HepG2 (cell line): ENCODE results near the gene SMPD3. TPM values are rescaled to one million over a fixed set of nuclear protein-coding genes. Genes with fewer than 3 reads are reported as not detected.
A peak's percentile ranks its signal among the peaks of the same experiment; 100 is the strongest.

ENCODE experiments used
- ATAC-seq: fragments of 200-7000 bp; cut with Tn5 transposase; 3 replicates; pipeline ENCODE4 v1.9.1; 2020; ENCODE audit warnings: mild to moderate bottlenecking, moderate library complexity
- BruUV-seq: library from RNA; stranded (reverse); fragments of 400-500 nt; replicated peaks from 2 replicates; lab custom pipeline; 2021; lab: Mats Ljungman, UMichigan
- CTCF ChIA-PET: fragments of 300-600 bp; formaldehyde crosslinking; extraction: SDS; loops from one replicate; lab custom pipeline; 2021; ENCODE audit warnings: low total read pairs, inconsistent platforms, low intra/inter-chr PET ratio; lab: Yijun Ruan, JAX
- POLR2A ChIA-PET: fragments of 350-600 bp; sonication (Branson Sonifier 250); formaldehyde crosslinking; loops from one replicate; lab custom pipeline; 2020; ENCODE audit warnings: antibody characterized with exemption, inconsistent platforms; lab: Yijun Ruan, JAX
- DNase-seq: peaks from one replicate; pipeline ENCODE4 v3.0.0-alpha.2; 2015; ENCODE audit warnings: low spot score
- FAIRE-seq: peaks from 3 replicates; lab custom pipeline; 2011; peaks lifted over from hg19 to GRCh38; lab: Jason Lieb, UNC
- H2AFZ ChIP-seq: one replicate; pipeline ENCODE4 v1.6.1; 2011; ENCODE audit warnings: low read length, inconsistent platforms
- H3K27ac ChIP-seq: fragments of 300-600 bp; 3 replicates; pipeline ENCODE4 v1.8.0; 2011; ENCODE audit warnings: mixed run types, mild to moderate bottlenecking, mixed read lengths, low read length, inconsistent platforms; ENCODE audit not compliant: insufficient read depth; ENCODE audit errors: extremely low read length
- H3K27me3 ChIP-seq, 2 experiments: fragments of 200-600 bp in 1 of 2; 2 replicates in 1 of 2; 3 replicates in 1 of 2; pipeline versions ENCODE4 v1.6.0 to v1.8.0; 2011; ENCODE audit warnings: low read length in 2 of 2, mild to moderate bottlenecking in 2 of 2, moderate library complexity in 2 of 2, inconsistent platforms in 1 of 2; ENCODE audit not compliant: insufficient read depth in 2 of 2, control insufficient read depth in 1 of 2
- H3K36me3 ChIP-seq, 2 experiments: fragments of 200-600 bp in 1 of 2; replicated peaks in 1 of 2; 2 replicates in 1 of 2; 3 replicates in 1 of 2; pipeline versions ENCODE4 v1.5.1 to v1.8.0; 2011; ENCODE audit warnings: low read length in 2 of 2, inconsistent platforms in 1 of 2; ENCODE audit not compliant: insufficient read depth in 2 of 2, control insufficient read depth in 1 of 2
- H3K4me1 ChIP-seq: 2 replicates; pipeline ENCODE4 v1.5.1; 2012; ENCODE audit warnings: low read length, inconsistent platforms; ENCODE audit not compliant: insufficient read depth
- H3K4me2 ChIP-seq: 2 replicates; pipeline ENCODE4 v1.6.0; 2011; ENCODE audit warnings: low read depth, low read length, inconsistent platforms
- H3K4me3 ChIP-seq, 3 experiments: fragments of 200-600 bp in 1 of 3; sonication (generic), shearing (Covaris generic) in 1 of 3; replicated peaks in 1 of 3; 2 replicates each; pipeline ENCODE4 v1.5.1; 2011 to 2016; ENCODE audit warnings: low read length in 3 of 3, inconsistent platforms in 2 of 3, low read depth in 2 of 3, mild to moderate bottlenecking in 2 of 3, control low read depth in 1 of 3, mixed read lengths in 1 of 3; ENCODE audit not compliant: insufficient read depth in 1 of 3
- H3K79me2 ChIP-seq: one replicate; pipeline ENCODE4 v1.6.1; 2011; ENCODE audit warnings: low read length, inconsistent platforms; ENCODE audit not compliant: insufficient read depth
- H3K9ac ChIP-seq: 2 replicates; pipeline ENCODE4 v1.6.0; 2011; ENCODE audit warnings: mild to moderate bottlenecking, low read depth, low read length, inconsistent platforms; ENCODE audit not compliant: insufficient read depth
- H3K9me3 ChIP-seq: 2 replicates; pipeline ENCODE4 v1.5.1; 2012; ENCODE audit warnings: mild to moderate bottlenecking, low read length
- H4K20me1 ChIP-seq: 2 replicates; pipeline ENCODE4 v1.6.0; 2011; ENCODE audit warnings: inconsistent platforms, mild to moderate bottlenecking, low read length, moderate library complexity; ENCODE audit not compliant: insufficient read depth
- HOXA3 ChIP-seq: sonication (generic); formaldehyde crosslinking; IDR thresholded peaks from 2 replicates; pipeline ENCODE4 v1.5.0; 2020; ENCODE audit warnings: missing genetic modification reagents
- KAT7 ChIP-seq: IDR thresholded peaks from 2 replicates; pipeline ENCODE4 v1.6.1; 2018; ENCODE audit warnings: borderline replicate concordance, missing compliant biosample characterization
- PHF20 ChIP-seq: sonication (generic); formaldehyde crosslinking; IDR thresholded peaks from 2 replicates; pipeline ENCODE4 v1.5.0; 2020; ENCODE audit warnings: mild to moderate bottlenecking, missing genetic modification reagents
- PHF21A ChIP-seq: sonication (generic); formaldehyde crosslinking; IDR thresholded peaks from 2 replicates; pipeline ENCODE4 v1.5.0; 2020; ENCODE audit warnings: mild to moderate bottlenecking, missing genetic modification reagents
- SP140L ChIP-seq: sonication (generic); formaldehyde crosslinking; IDR thresholded peaks from 2 replicates; pipeline ENCODE4 v1.4.0; 2020; ENCODE audit warnings: missing genetic modification reagents, borderline replicate concordance
- SRY ChIP-seq: sonication (generic); formaldehyde crosslinking; IDR thresholded peaks from 2 replicates; pipeline ENCODE4 v1.8.0; 2022; ENCODE audit warnings: mild to moderate bottlenecking, missing genetic modification reagents
- ZNF263 ChIP-seq: sonication (generic); formaldehyde crosslinking; IDR thresholded peaks from 2 replicates; pipeline ENCODE4 v1.4.0; 2020; ENCODE audit warnings: missing genetic modification reagents
- ZNF44 ChIP-seq: sonication (generic); formaldehyde crosslinking; IDR thresholded peaks from 2 replicates; pipeline ENCODE4 v1.5.1; 2020; ENCODE audit warnings: mild to moderate bottlenecking, missing genetic modification reagents
- WGBS: methylation state at CpG from one replicate; pipeline ENCODE4 v1.1.6; 2017; ENCODE audit warnings: low lambda C conversion rate; 5-methylcytosine and 5-hydroxymethylcytosine counted together
- in situ Hi-C: cut with HindIII; loops from 2 replicates; pipeline ENCODE4 v1.10.0; 2017; ENCODE audit warnings: low pct_unique_long_range_greater_than_20kb; ENCODE audit not compliant: extremely low pct_ligation_motif_present
- intact Hi-C: fragments of 100-400 bp; cut with micrococcal nuclease; formaldehyde crosslinking; loops from one replicate; pipeline ENCODE4 v1.10.0; 2022; ENCODE audit not compliant: unreplicated experiment
- polyA plus RNA-seq, 8 experiments: library from polyadenylated mRNA; depleted of rRNA in 3 of 8; stranded (reverse) in 7 of 8; unstranded in 1 of 8; fragments of >200 nt; fragmentation: Illumina TruSeq in 4 of 8; extraction: Trizol in 4 of 8; gene quantifications; 2 replicates each; pipeline versions ENCODE4 v1.2.1 to v1.2.3, GENCODE V29; 2011 to 2016; ENCODE audit warnings: low read depth in 4 of 8, missing spikeins in 1 of 8, mixed read lengths in 1 of 8; ENCODE audit not compliant: insufficient read depth in 1 of 8
- total RNA-seq, 5 experiments: library from RNA; depleted of rRNA; stranded (reverse); fragments of >200 nt; fragmentation: Illumina TruSeq; extraction: Trizol; gene quantifications; 2 replicates each; pipeline ENCODE4 v1.2.3, GENCODE V29; 2016; ENCODE audit warnings: low read depth in 1 of 5
- TF ChIP-seq, protein P1 (sequence below): sonication (generic); formaldehyde crosslinking; IDR thresholded peaks from 2 replicates; pipeline ENCODE4 v1.4.0; 2020; ENCODE audit warnings: missing genetic modification reagents
- TF ChIP-seq, protein P2 (sequence below): sonication (generic); formaldehyde crosslinking; IDR thresholded peaks from 2 replicates; pipeline ENCODE4 v1.5.0; 2020; ENCODE audit warnings: mild to moderate bottlenecking, missing genetic modification reagents, borderline replicate concordance

SMPD3 gene
- total and polyA plus RNA-seq, 2 of the 13 experiments (the other 11 are each of a cell fraction or from before 2014, with no cell fraction given), result 0.07 to 0.32 TPM

DNA sequence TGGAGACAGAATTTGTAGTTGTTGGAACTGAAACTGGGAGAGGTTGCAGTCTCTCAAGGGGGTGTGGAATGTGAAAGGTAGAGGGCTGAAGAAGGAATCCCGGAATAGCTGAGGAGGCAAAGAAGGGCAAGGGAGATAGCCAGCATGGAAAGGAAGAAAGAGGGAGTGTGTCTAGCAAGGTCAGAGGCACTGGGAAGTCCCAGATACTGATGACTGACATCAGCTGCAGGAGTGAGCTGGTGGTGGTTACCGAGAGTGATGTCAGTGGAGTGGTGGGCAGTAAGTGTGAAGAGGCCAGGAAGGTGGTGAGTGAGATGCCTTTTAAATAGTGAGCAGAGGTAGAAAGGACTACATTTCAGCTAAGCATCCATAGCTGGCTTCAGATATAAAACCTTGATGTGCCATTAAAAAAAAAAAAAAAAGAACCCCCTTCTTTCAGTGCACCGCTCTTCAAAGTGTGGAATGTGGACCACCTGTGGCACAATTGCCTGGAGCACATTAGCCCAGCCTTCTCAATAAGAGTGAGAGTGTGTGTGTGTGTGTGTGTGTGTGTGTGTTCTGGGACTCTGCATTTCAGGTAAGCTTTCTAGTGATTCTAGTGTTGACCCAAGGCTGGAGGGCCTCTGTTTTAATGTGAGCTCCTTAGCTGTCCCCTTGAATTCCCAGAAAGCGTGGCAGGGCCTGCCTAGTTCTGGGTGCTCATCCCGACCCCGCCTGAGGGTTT lies 129.0 kb downstream of the SMPD3 start (continued):
- TF ChIP-seq, protein P1, sequence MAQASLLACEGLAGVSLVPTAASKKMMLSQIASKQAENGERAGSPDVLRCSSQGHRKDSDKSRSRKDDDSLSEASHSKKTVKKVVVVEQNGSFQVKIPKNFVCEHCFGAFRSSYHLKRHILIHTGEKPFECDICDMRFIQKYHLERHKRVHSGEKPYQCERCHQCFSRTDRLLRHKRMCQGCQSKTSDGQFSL (CRISPR knock-in tag), result no peak
- TF ChIP-seq SRY (no peak), SP140L (CRISPR knock-in tag) (no peak), ZNF44 (CRISPR knock-in tag) (no peak), HOXA3 (no peak)
- TF ChIP-seq, all 625 proteins: peak for 0

DNA sequence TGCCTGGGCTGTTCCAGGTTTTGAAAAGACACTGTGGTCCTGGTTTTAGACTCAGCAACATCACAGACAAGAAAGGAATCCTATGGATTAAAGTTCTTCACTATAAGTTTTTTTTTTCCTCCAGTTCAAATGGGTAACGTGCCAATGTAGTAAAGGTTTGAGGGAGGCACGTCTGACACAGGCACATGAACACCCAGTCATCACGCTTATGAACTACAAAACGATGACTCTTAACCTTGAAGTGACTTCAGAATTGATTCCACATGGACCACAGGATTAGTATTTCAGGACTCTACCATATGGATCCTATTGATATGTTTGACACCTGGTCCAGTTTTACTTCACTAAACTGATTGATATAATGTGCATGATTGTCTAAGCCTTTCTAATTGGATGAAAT lies 135.2 kb downstream of the SMPD3 start:
- Histone ChIP-seq H3K9ac (no peak overlapping the region), H2AFZ (no peak overlapping the region), H3K4me3 (no peak overlapping the region), H3K27ac (peak overlapping the region; percentile 9), H3K4me1 (peaks cover 44% of the 10 kb centered on the region), H3K4me2 (peak overlapping the region; percentile 37), H3K27me3 (no peaks in the 10 kb centered on the region; a peak in 1 of 5 replicates), H3K79me2 (peaks cover 52% of the 10 kb centered on the region), H3K9me3 (no peaks in the 10 kb centered on the region), H4K20me1 (peaks cover 4% of the 10 kb centered on the region; the same call in 1 of the 2 replicates), H3K36me3 (peaks cover 6 to 24% of the 10 kb centered on the region in 2 experiments)
- TF ChIP-seq, protein P2, sequence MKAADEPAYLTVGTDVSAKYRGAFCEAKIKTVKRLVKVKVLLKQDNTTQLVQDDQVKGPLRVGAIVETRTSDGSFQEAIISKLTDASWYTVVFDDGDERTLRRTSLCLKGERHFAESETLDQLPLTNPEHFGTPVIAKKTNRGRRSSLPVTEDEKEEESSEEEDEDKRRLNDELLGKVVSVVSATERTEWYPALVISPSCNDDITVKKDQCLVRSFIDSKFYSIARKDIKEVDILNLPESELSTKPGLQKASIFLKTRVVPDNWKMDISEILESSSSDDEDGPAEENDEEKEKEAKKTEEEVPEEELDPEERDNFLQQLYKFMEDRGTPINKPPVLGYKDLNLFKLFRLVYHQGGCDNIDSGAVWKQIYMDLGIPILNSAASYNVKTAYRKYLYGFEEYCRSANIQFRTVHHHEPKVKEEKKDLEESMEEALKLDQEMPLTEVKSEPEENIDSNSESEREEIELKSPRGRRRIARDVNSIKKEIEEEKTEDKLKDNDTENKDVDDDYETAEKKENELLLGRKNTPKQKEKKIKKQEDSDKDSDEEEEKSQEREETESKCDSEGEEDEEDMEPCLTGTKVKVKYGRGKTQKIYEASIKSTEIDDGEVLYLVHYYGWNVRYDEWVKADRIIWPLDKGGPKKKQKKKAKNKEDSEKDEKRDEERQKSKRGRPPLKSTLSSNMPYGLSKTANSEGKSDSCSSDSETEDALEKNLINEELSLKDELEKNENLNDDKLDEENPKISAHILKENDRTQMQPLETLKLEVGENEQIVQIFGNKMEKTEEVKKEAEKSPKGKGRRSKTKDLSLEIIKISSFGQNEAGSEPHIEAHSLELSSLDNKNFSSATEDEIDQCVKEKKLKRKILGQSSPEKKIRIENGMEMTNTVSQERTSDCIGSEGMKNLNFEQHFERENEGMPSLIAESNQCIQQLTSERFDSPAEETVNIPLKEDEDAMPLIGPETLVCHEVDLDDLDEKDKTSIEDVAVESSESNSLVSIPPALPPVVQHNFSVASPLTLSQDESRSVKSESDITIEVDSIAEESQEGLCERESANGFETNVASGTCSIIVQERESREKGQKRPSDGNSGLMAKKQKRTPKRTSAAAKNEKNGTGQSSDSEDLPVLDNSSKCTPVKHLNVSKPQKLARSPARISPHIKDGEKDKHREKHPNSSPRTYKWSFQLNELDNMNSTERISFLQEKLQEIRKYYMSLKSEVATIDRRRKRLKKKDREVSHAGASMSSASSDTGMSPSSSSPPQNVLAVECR (CRISPR knock-in tag), result 0 out of 2 replicates have a peak, but pooled peaks have one; percentile 28
- TF ChIP-seq PHF20, result 0 out of 2 replicates have a peak, but pooled peaks have one; percentile 8
- TF ChIP-seq ZNF263 (CRISPR knock-in tag), result no peak
- 0 out of 2 replicates have a peak, but pooled peaks have one; percentile 4 for TF ChIP-seq KAT7 (CRISPR knock-in tag)
- 0 out of 2 replicates have a peak, but pooled peaks have one; percentile 4 for TF ChIP-seq PHF21A (CRISPR knock-in tag)
- ATAC-seq (no peak), FAIRE-seq (no peak), DNase-seq (no peak)
- BruUV-seq, result no TSS peak
- ChIA-PET CTCF (no interaction called here), POLR2A (no interaction called here)
- intact Hi-C loops, result no loop called here
- 94% methylated on average over 4 of the region's 4 CpGs for WGBS
- in situ Hi-C loops, result no loop called here
